ENCODE measurements around the gene SGMS1.

DNA sequence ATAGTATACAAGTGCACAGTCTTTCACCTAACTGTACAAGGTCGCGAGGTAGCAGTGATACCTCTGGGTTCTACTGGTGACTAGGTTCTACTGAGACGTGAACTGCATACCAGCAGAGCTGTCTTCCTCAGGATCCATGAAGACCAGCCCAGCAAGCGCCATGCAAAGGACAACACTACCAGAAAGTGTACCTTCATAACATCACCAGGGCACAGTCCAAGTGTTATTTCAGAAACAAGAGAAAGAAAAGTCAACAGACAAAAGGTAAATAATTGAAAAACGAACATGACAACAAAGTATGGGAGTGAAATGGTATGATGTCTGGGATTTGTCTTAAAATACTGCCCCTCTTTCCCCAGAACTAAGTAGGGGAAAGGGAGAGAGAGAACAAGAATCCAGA is 231.3 kb downstream of the SGMS1 start:
- TF ChIP-seq POLR2A (IDR thresholded peaks at IDR 0.05), result no peak
- no peak for TF ChIP-seq POLR2AphosphoS5 (IDR thresholded peaks at IDR 0.05)

Measured in prostate gland (tissue), 1 donor.